Stimulated activated CD8-positive, alpha-beta memory T cell treated with anti-CD3 and anti-CD28 coated beads, Interleukin-15, amount 100 ng/mL, for 48 hours (primary cell): ENCODE measurements around the gene IPO7.
"Not testable (repeated sequence)": the region's sequence is repeated elsewhere in the genome, so short reads cannot be mapped to it uniquely, and the experiment has no call there.

Source experiments
- DNase-seq, 2 donors: peaks; one replicate each; pipeline ENCODE4 v3.0.0-alpha.2; 2020; ENCODE audit warnings: low read depth in 2 of 2

The IPO7 gene

GRCh38 chr11:9397746-9398680 is 13.6 kb downstream of the IPO7 start:
- no peak for DNase-seq

GRCh38 chr11:9399466-9399865 is 15.0 kb downstream of the IPO7 start:
- no peak for DNase-seq

- DNase-seq: not testable (repeated sequence)
Measured at GRCh38 chr11:9401884-9402283, 17.4 kb downstream of the IPO7 start.

DNA sequence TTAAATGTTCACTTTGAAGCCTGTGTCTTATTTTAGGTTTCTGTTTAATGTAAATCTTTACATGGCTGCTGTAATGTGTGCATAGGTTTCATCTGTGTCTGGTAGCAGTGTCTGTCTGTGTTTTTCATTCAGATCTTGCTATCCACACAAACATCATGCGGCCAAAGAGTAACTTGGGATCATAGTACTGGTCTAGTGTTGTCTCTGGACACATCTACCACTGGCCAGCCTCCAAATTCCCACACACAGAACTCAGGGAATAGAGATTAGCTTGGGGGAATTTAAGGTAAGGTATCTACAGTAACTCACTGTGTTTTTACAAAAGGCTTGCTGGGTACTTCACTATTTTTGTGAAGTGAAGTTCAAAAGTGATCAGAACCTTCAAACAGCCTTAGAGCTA is 44.3 kb downstream of the IPO7 start:
- DNase-seq: no peak

- DNase-seq: no peak
Measured at GRCh38 chr11:9438611-9439010, 54.2 kb downstream of the IPO7 start.

DNA sequence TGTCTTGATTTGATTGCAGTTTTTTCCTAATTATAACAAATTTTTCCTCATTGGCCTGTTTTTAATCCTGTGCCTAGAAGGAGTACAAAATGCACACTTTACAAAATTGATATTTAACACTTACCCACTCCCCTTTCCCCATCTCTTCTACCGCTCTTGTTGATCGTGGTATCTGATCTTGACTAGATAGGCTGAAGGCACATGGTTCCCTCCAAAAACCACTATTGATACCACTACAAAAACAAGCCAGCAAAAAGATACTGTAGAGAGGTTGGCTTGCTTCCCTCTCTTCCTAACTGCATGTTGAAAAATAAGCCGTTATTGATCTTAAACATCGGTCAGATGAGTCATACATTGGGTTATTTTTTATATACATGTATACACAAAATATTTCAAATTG is 61.8 kb downstream of the IPO7 start:
- DNase-seq: no peak

- no peak for DNase-seq
Measured at GRCh38 chr11:9448576-9449352, 64.3 kb downstream of the IPO7 start.

GRCh38 chr11:9452023-9452422 is 67.6 kb downstream of the IPO7 start:
- DNase-seq: not testable (repeated sequence)

GRCh38 chr11:9455722-9456121 is 71.3 kb downstream of the IPO7 start:
- DNase-seq: no peak

DNA sequence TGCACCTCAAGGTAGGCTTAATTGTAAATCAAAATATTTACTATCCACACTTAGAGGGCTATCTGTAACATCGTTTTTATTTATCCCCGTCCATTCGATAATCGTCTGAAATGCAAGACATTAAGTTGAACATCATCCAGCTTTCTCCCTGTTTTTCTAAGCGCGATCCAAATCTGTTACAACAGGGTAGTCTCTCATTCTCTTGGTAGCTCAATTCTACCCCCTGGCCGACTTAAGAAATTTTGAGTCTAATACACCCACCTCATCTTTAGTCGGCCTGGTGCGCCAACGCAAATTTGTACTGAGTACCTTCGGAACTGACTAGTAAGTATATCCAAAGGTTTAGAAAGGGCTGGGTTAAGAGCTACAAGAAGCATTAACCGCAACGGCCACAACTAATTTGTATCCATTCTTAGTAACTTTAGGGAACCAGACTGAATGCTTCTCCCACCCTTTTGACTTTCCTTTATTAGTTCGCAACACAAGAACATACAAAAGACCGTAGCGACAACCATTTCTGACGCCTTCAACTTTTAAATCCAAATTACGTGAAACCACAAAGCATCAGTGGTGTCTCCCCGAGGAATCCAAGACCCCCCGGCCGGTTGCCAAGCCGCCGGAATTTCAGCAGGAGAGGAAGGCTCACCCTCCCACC is 75.3 kb downstream of the IPO7 start:
- peak; percentile 5 to 7 for DNase-seq

DNA sequence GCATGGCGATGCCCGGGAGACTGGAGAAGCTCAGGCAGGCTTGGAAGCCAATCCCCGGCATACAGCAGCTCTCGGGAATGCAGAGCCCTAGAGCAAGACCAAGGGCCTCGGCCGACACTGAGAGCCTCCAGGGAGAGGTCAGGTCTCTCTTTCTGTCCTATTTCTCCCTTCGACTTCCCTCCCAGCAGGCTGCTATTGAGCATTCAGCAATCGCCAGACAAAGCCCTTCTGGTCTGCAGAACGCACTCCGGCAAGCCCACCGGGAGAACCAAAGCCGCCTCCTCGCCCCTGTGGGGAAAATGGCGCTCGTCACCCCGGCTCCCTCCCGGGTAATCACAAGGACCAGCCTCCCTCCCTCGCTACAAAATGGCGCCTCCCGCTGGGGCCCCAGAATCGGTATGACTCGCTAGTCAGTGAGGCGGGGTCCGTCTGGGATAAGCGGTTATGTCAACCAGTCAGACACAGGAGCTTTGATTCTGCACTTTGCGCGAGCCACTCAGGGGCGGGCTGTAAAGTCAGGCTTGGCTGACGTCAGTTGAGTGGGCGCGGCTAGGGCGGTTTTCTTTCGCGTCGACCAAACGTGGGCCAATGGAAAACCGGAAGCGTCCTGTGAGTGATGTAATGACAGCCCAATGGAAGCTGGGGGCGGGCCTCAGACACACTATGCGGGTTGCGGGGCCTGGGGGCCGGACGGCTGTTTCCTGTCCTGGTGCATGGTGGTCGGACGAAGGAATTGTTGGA is 76.0 kb downstream of the IPO7 start, which contains the start of gene ZNF143:
ZNF143 (plus strand) TSS at position 691 of the 741 bp plus-strand sequence. CDS start 10,297 bp downstream, outside the sequence.
- peak; percentile 99 to 100 for DNase-seq

DNA sequence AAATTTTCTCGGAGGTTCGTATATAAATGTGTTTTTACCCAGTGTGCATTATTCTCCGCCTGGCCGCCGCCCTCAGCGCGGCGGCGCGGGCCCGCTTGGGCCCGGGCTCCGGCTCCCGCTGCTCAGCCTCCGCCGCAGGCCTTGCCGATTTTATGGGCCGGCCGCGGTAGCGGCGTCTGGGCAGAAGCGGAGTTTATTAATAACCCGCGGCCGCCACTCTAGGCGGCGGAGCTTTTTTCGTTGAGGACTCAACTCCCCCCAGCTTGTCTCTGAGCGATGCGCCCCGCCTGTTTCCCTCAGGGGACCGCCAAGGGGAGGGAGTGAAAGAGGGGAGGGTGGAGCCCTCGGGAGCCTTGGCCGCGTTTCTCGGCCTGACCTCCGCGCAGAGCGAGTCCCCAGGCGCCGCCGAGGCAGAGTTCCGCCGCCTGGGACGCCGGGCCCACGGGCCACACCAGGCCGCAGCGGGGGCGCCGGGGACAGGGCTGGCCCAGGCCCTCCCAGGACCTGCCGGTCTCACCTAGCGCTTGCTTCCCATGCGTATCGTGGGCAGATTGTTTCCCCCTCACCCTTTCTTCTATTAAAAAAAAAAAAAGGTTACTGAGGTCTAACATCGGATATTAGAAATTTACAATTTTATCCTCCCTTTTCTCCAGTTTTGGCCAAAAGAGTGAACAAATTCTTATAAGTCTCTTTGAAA is 76.8 kb downstream of the IPO7 start:
- peak; percentile 67 to 71 for DNase-seq

- no peak for DNase-seq
Measured at GRCh38 chr11:9461760-9462134, 77.3 kb downstream of the IPO7 start.

DNA sequence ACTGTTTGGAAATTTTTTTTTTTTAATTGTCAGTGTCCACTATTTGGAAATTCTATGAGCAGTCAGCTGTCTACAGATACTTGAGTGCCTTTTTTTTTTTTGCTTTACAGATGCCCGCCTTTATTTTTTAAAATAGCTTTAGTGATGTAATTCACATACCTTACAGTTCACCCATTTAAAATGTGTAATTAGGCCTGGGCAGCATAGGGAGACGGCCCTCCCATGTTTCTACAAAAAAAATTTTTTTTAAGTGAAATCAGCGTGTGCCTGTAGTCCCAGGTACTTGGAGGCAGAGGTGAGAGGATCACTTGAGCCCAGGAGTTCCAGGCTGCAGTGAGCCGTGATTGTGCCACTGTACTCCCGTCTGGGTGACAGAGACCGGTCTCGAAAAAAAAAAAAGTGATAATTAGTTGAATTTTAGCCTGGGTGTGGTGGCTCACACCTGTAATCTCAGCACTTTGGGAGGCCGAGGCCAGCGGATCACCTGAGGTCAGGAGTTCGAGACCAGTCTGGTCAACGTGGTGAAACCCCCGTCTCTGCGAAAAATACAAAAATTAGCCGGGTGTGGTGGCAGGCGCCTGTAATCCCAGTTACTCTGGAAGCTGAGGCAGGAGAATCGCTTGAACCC is 77.8 kb downstream of the IPO7 start:
- no peak for DNase-seq

DNA sequence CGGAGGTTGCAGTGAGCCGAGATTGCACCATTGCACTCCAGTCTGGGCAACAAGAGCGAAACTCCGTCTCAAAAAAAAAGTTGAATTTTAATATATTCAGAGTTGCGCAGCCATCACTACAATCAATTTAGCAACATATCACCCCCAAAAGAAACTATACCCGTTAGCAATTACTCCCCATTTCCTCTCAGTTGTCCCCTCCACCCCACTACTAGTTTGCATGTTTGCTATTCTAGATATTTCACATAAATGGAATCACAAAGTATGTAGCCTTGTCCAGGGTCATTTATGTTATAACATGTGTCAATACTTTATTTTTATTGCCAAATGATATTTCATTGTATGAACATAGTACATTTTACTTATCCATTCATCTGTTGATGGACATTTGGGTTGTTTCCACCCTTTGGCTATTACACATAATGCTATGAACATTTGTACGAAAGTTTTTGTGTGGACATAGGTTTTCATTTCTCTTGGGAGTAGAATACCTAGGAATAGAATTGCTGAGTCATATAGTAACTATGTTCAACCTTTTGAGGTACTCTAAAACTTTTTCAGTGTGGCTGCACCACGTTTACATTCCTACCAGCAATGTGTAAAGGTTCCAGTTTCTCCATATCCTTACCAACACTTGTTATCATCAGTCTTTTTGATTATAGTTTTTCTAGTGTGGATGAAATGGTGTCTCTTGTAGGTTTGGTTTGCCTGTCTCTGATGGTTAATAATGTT is 78.5 kb downstream of the IPO7 start:
- DNase-seq: no peak

DNA sequence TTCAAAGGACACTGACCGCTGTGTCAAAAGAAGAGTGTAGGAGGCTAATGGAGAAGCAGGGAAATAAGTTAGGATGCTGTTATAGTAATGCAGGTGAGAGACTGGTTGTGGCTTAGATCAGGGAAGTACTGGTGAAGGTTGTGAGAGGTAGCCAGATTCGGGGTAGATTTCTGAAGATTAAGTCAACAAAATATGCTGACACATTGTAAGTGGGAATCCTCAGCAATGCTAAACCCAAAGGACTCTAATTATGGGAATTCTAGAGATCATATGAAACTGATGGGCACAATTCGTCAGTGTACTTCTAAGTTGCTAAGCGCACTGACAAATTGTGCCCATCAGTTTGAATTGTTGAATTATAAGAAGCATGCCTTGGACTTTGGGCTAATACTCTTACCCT is 86.3 kb downstream of the IPO7 start:
- no peak for DNase-seq

GRCh38 chr11:9473408-9473807 is 89.0 kb downstream of the IPO7 start:
- no peak for DNase-seq

GRCh38 chr11:9479899-9480298 is 95.4 kb downstream of the IPO7 start:
- DNase-seq: no peak

DNA sequence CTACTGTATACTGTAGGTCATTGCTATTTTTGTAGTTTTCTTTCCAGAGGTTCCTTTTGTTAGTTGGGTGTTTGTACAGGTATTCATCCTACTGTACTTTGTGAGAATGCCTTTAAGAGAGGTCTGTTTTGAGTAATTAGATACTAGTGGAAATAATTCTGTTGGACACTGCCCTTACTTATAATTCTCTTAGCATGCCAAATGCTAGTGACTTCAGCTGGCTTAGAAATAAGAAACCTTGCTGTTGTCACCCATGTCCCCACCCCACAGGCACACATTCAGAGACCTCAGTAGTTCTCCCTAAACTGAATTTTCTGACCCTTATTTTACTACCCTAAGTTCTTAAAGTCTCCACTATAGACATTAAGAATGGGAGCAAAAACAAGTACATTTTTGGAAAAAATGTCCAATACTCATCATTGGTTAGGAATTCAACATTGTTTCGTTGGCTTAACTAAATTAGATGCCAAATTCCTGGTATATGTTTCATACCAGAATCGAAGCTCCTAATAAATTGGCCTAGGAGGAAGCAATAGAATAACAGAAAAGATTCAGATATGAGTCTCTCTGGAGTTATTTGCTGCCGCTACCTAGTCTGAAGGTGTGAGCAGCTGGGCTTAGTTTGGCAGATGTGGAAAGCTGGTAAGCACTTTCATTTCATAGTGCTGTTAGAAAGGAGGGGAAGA is 104.8 kb downstream of the IPO7 start:
- DNase-seq: no peak
